ENCODE measurements around the gene COQ5. TPM values are rescaled to one million over a fixed set of nuclear protein-coding genes. Genes with fewer than 3 reads are reported as not detected.

The COQ5 gene
- total RNA-seq, result 28.9 and 34.3 TPM in 2 replicates

GRCh38 chr12:120528861-120529525 is at the start of gene COQ5:
COQ5 (minus strand) TSS chr12:120529158; CDS start chr12:120529141, 17 bp downstream.

GRCh38 chr12:120534203-120534702 is 5.3 kb upstream of the COQ5 start, which contains the start of gene RNF10:
RNF10 (plus strand) TSS chr12:120534356; CDS start chr12:120534812, 456 bp downstream.

GRCh38 chr12:120495731-120496412 is 33.1 kb downstream of the COQ5 start, which contains the start of gene DYNLL1:
DYNLL1 (plus strand) TSS chr12:120496113; CDS start chr12:120496422, 309 bp downstream.

GRCh38 chr12:120469450-120470149 is 59.4 kb downstream of the COQ5 start, which contains the start of gene SRSF9:
SRSF9 (minus strand) TSS chr12:120469748; CDS start chr12:120469609, 139 bp downstream.

Other genes starting within 250 kb of the COQ5 start
- gene RNU4-2, start 237.3 kb downstream of the COQ5 start, total RNA-seq, result under 0.01 and 1,000 TPM in 2 replicates
- gene RNU4-1, start 235.9 kb downstream of the COQ5 start, total RNA-seq, result under 0.01 and 1,458 TPM in 2 replicates
- gene SIRT4, start 226.8 kb downstream of the COQ5 start, total RNA-seq, result 0.66 and 2.4 TPM in 2 replicates
- not detected in 2 replicates for gene PLA2G1B, start 201.4 kb downstream of the COQ5 start, total RNA-seq
- 0.11 TPM in 1 of 2 replicates, not detected in the other for gene MSI1, start 160.0 kb downstream of the COQ5 start, total RNA-seq
- 464 and 504 TPM in 2 replicates for gene COX6A1, start 91.0 kb downstream of the COQ5 start, total RNA-seq
- gene TRIAP1, start 82.8 kb downstream of the COQ5 start, total RNA-seq, result 20.4 and 21.9 TPM in 2 replicates
- 20.5 and 24.0 TPM in 2 replicates for gene GATC, start 82.7 kb downstream of the COQ5 start, total RNA-seq
- 207 and 311 TPM in 2 replicates for gene SRSF9, start 59.4 kb downstream of the COQ5 start, total RNA-seq
- 258 and 322 TPM in 2 replicates for gene DYNLL1, start 33.0 kb downstream of the COQ5 start, total RNA-seq
- 133 and 137 TPM in 2 replicates for gene RNF10, start 5.2 kb upstream of the COQ5 start, total RNA-seq
- gene POP5, start 52.2 kb upstream of the COQ5 start, total RNA-seq, result 41.0 and 63.3 TPM in 2 replicates
- 0.44 and 1.1 TPM in 2 replicates for gene CABP1, start 111.5 kb upstream of the COQ5 start, total RNA-seq
- gene MLEC, start 158.0 kb upstream of the COQ5 start, total RNA-seq, result 145 and 187 TPM in 2 replicates
- gene UNC119B, start 181.3 kb upstream of the COQ5 start, total RNA-seq, result 32.2 and 37.5 TPM in 2 replicates
- 8.7 and 11.3 TPM in 2 replicates for gene ACADS, start 196.7 kb upstream of the COQ5 start, total RNA-seq